HL-60/S4 treated with retinoic acid at 250 ng/mL for 4 days and 3 days (cell line): Measurements from ENCODE around the gene PIK3C3.
"Not testable (repeated sequence)": the region's sequence is repeated elsewhere in the genome, so short reads cannot be mapped to it uniquely, and the experiment has no call there.

Experiments
- in situ Hi-C: fragments of 300-500 bp; cut with MboI; formaldehyde crosslinking; loops from 2 replicates; pipeline ENCODE4 v1.7.0; 2022; ENCODE audit warnings: low sequenced_read_pairs

Gene PIK3C3

GRCh38 chr18:42018831-42019230 lies 63.8 kb downstream of the PIK3C3 start:
- in situ Hi-C loops, result no loop called here

- in situ Hi-C loops, result no loop called here
These were observed 69.1 kb downstream of the PIK3C3 start for GRCh38 chr18:42024131-42024530.

- in situ Hi-C loops, result no loop called here
These were observed 70.5 kb downstream of the PIK3C3 start for GRCh38 chr18:42025491-42025890.

- in situ Hi-C loops, result no loop called here
These were observed 71.1 kb downstream of the PIK3C3 start for GRCh38 chr18:42025974-42026625.

GRCh38 chr18:42028247-42028832 lies 73.3 kb downstream of the PIK3C3 start:
- in situ Hi-C loops, result no loop called here

GRCh38 chr18:42029092-42029491 lies 74.1 kb downstream of the PIK3C3 start:
- in situ Hi-C loops, result no loop called here

GRCh38 chr18:42030586-42031182 lies 75.7 kb downstream of the PIK3C3 start:
- in situ Hi-C loops, result no loop called here

- in situ Hi-C loops, result no loop called here
These were observed 77.4 kb downstream of the PIK3C3 start for GRCh38 chr18:42032447-42032846.

GRCh38 chr18:42033137-42033810 lies 78.2 kb downstream of the PIK3C3 start:
- in situ Hi-C loops, result no loop called here

- in situ Hi-C loops, result no loop called here
These were observed 83.9 kb downstream of the PIK3C3 start for GRCh38 chr18:42038936-42039335.

GRCh38 chr18:42039396-42039795 lies 84.4 kb downstream of the PIK3C3 start:
- in situ Hi-C loops, result no loop called here

- in situ Hi-C loops, result no loop called here
These were observed 86.8 kb downstream of the PIK3C3 start for GRCh38 chr18:42041793-42042192.

GRCh38 chr18:42045346-42045745 lies 90.3 kb downstream of the PIK3C3 start:
- in situ Hi-C loops, result no loop called here

- in situ Hi-C loops, result no loop called here
These were observed 92.7 kb downstream of the PIK3C3 start for GRCh38 chr18:42047721-42048120.

- in situ Hi-C loops, result no loop called here
These were observed 93.1 kb downstream of the PIK3C3 start for GRCh38 chr18:42048158-42048557.

- in situ Hi-C loops, result not testable (repeated sequence)
These were observed 94.5 kb downstream of the PIK3C3 start for GRCh38 chr18:42049536-42049935.

GRCh38 chr18:42051411-42051810 lies 96.4 kb downstream of the PIK3C3 start:
- in situ Hi-C loops, result loop anchor here (25.0 kb wide), 1 partner anchor 1211 kb away; no protein-coding TSS in a partner anchor

GRCh38 chr18:42052122-42052708 lies 97.2 kb downstream of the PIK3C3 start:
- in situ Hi-C loops, result loop anchor here (25.0 kb wide), 1 partner anchor 1210 kb away; no protein-coding TSS in a partner anchor

GRCh38 chr18:42053188-42053781 lies 98.3 kb downstream of the PIK3C3 start:
- in situ Hi-C loops, result loop anchor here (25.0 kb wide), 1 partner anchor 1209 kb away; no protein-coding TSS in a partner anchor

- in situ Hi-C loops, result loop anchor here (25.0 kb wide), 1 partner anchor 1198 kb away; no protein-coding TSS in a partner anchor
These were observed 109.1 kb downstream of the PIK3C3 start for GRCh38 chr18:42064109-42064508.

- in situ Hi-C loops, result loop anchor here (25.0 kb wide), 1 partner anchor 1195 kb away; no protein-coding TSS in a partner anchor
These were observed 112.5 kb downstream of the PIK3C3 start for GRCh38 chr18:42067518-42067917.
